Hepatocyte (in vitro differentiated cells): ENCODE data around the gene SLC25A28. TPM values are rescaled to one million over a fixed set of nuclear protein-coding genes. Genes with fewer than 3 reads are reported as not detected.

Source experiments
- DNase-seq: peaks from one replicate; pipeline ENCODE4 v3.0.0-alpha.2; 2016; ENCODE audit warnings: low spot score
- H2AFZ ChIP-seq: fragments of 200-600 bp; sonication (generic); 2 replicates; pipeline ENCODE4 v1.6.0; 2016; ENCODE audit warnings: antibody characterized with exemption, mild to moderate bottlenecking
- H3K27ac ChIP-seq: fragments of 200-600 bp; sonication (generic); 2 replicates; pipeline ENCODE4 v1.5.1; 2016; ENCODE audit warnings: mild to moderate bottlenecking
- H3K27me3 ChIP-seq: fragments of 200-600 bp; sonication (generic); 2 replicates; pipeline ENCODE4 v1.6.1; 2016
- H3K36me3 ChIP-seq: fragments of 200-600 bp; sonication (generic); replicated peaks from 2 replicates; pipeline ENCODE4 v1.5.1; 2016; ENCODE audit warnings: low read depth; ENCODE audit not compliant: insufficient read depth
- H3K4me1 ChIP-seq: fragments of 200-600 bp; sonication (generic); 2 replicates; pipeline ENCODE4 v1.5.1; 2016; ENCODE audit warnings: mild to moderate bottlenecking, moderate library complexity; ENCODE audit not compliant: insufficient read depth
- H3K4me2 ChIP-seq: fragments of 200-600 bp; sonication (generic); 2 replicates; pipeline ENCODE4 v1.6.0; 2016
- H3K4me3 ChIP-seq: fragments of 200-600 bp; sonication (generic); 2 replicates; pipeline ENCODE4 v1.5.1; 2016; ENCODE audit warnings: mild to moderate bottlenecking
- H3K79me2 ChIP-seq: fragments of 200-600 bp; sonication (generic); 2 replicates; pipeline ENCODE4 v1.6.0; 2017; ENCODE audit warnings: mild to moderate bottlenecking
- H3K9me2 ChIP-seq: fragments of 200-600 bp; sonication (generic); replicated peaks from 2 replicates; pipeline ENCODE4 v1.6.0; 2017; ENCODE audit warnings: mild to moderate bottlenecking; ENCODE audit not compliant: insufficient read depth
- H3K9me3 ChIP-seq: fragments of 200-600 bp; sonication (generic); 2 replicates; pipeline ENCODE4 v1.5.1; 2016; ENCODE audit warnings: low read depth, mild to moderate bottlenecking
- H4K20me1 ChIP-seq: fragments of 200-600 bp; sonication (generic); 2 replicates; pipeline ENCODE4 v1.6.0; 2016; ENCODE audit warnings: mild to moderate bottlenecking; ENCODE audit not compliant: insufficient read depth, poor library complexity, severe bottlenecking
- EZH2 ChIP-seq: fragments of 200-600 bp; sonication (generic); IDR thresholded peaks from 2 replicates; pipeline ENCODE4 v1.6.1; 2016; ENCODE audit warnings: antibody characterized with exemption, mild to moderate bottlenecking, borderline replicate concordance
- EZH2phosphoT487 ChIP-seq: fragments of 200-600 bp; sonication (generic); IDR thresholded peaks from one replicate; pipeline ENCODE4 v1.6.1; 2018; ENCODE audit warnings: antibody characterized with exemption, mild to moderate bottlenecking, low read depth, moderate library complexity; ENCODE audit not compliant: unreplicated experiment, severe bottlenecking
- WGBS: methylation state at CpG from one replicate; pipeline ENCODE4 v1.1.6; 2016; ENCODE audit warnings: low lambda C conversion rate; ENCODE audit errors: missing lambda C conversion rate; 5-methylcytosine and 5-hydroxymethylcytosine counted together
- polyA plus RNA-seq: library from polyadenylated mRNA; unstranded; fragments of >200 nt; fragmentation: Nextera tagmentation; extraction: Ambion mirVana; gene quantifications from 2 replicates; pipeline ENCODE4 v1.2.1, GENCODE V29; 2016
- total RNA-seq: library from RNA; depleted of rRNA; stranded (reverse); fragments of >200 nt; gene quantifications from 2 replicates; pipeline ENCODE4 v1.2.3, GENCODE V29; 2014
- TF ChIP-seq, protein P1 (sequence below): fragments of 200-600 bp; sonication (generic); IDR thresholded peaks from 2 replicates; pipeline ENCODE4 v1.5.1; 2016; ENCODE audit warnings: antibody characterized with exemption, mild to moderate bottlenecking; ENCODE audit not compliant: poor library complexity

The SLC25A28 gene
- total and polyA plus RNA-seq, 2 experiments from 2014 or later, result 15.8 to 33.7 TPM

DNA sequence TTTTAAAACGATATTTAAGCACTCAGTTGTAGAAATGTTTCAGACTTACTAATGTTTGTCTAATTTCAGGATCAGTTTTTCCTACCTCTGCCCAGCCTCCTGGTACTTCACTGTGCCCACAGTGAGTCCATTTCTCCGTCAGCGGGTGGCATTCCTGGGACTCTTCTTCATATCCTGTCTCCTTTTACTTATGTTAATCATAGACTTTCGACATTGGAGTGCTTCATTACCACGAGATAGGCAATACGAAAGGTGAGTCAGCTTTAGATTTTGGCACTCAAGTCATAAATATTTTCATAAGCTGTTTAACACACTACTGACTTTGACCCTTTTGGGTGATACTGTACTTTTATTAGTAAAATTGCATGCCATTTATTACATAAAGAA is 41.1 kb upstream of the SLC25A28 start:
- H4K20me1 ChIP-seq, result no peaks in the 10 kb centered on the region
- H3K79me2 ChIP-seq, result peaks cover 43% of the 10 kb centered on the region
- H3K36me3 ChIP-seq, result no peaks in the 10 kb centered on the region
- TF ChIP-seq, protein P1, sequence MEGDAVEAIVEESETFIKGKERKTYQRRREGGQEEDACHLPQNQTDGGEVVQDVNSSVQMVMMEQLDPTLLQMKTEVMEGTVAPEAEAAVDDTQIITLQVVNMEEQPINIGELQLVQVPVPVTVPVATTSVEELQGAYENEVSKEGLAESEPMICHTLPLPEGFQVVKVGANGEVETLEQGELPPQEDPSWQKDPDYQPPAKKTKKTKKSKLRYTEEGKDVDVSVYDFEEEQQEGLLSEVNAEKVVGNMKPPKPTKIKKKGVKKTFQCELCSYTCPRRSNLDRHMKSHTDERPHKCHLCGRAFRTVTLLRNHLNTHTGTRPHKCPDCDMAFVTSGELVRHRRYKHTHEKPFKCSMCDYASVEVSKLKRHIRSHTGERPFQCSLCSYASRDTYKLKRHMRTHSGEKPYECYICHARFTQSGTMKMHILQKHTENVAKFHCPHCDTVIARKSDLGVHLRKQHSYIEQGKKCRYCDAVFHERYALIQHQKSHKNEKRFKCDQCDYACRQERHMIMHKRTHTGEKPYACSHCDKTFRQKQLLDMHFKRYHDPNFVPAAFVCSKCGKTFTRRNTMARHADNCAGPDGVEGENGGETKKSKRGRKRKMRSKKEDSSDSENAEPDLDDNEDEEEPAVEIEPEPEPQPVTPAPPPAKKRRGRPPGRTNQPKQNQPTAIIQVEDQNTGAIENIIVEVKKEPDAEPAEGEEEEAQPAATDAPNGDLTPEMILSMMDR, result no peak
- no peaks in the 10 kb centered on the region for H3K27me3 ChIP-seq
- peak overlapping the region; percentile 80 for H3K4me2 ChIP-seq
- H3K4me3 ChIP-seq, result no peak overlapping the region
- DNase-seq, result peak; percentile 26
- no peaks in the 10 kb centered on the region for H3K9me3 ChIP-seq
- no peaks in the 10 kb centered on the region for H3K9me2 ChIP-seq
- H3K27ac ChIP-seq, result peak overlapping the region; percentile 73
- H2AFZ ChIP-seq, result no peak overlapping the region
- H3K4me1 ChIP-seq, result peaks cover 10% of the 10 kb centered on the region
- 75% methylated on average over 6 of the region's 6 CpGs for WGBS

DNA sequence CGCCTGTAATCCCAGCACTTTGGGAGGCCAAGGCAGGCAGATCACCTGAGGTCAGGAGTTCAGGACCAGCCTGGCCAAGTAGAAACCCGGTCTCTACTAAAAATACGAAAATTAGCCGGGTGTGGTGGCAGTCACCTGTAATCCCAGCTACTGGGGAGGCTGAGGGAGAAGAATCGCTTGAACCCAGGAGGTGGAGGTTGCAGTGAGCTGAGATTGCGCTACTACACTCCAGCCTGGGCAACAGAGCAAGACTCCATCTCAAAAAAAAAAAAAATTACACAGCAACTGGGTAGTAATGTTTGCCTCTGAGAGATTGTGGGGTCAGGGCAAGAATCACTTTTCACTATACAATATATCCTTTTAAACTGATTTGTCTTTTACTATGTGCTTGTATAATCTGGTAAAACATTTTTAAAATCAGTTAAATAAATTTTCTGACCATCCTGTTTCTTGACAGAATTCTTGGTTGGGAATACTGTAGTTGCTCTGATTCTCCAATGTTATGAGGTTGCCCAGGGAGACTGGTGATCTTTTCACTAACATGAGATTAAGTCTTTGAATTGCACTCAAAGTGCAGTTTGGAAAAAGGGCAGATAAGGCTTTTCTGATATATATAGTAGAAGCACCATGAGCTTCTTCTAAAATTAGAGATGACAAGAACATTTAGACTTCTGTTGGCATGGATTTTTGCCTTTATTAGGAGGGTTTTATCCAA is 40.6 kb upstream of the SLC25A28 start:
- H3K4me2 ChIP-seq, result peak overlapping the region; percentile 80
- H3K27me3 ChIP-seq, result no peaks in the 10 kb centered on the region
- no peaks in the 10 kb centered on the region for H3K36me3 ChIP-seq
- no peak for DNase-seq
- 97% methylated on average over 6 of the region's 6 CpGs for WGBS
- no peak overlapping the region for H2AFZ ChIP-seq
- TF ChIP-seq EZH2 (no peak), EZH2phosphoT487 (no peak)
- TF ChIP-seq, protein P1, result no peak
- no peaks in the 10 kb centered on the region for H3K9me3 ChIP-seq
- H3K79me2 ChIP-seq, result peaks cover 43% of the 10 kb centered on the region
- no peaks in the 10 kb centered on the region for H3K9me2 ChIP-seq
- no peaks in the 10 kb centered on the region for H4K20me1 ChIP-seq
- H3K4me1 ChIP-seq, result peaks cover 10% of the 10 kb centered on the region
- peak overlapping the region; percentile 73 for H3K27ac ChIP-seq
- no peak overlapping the region for H3K4me3 ChIP-seq

DNA sequence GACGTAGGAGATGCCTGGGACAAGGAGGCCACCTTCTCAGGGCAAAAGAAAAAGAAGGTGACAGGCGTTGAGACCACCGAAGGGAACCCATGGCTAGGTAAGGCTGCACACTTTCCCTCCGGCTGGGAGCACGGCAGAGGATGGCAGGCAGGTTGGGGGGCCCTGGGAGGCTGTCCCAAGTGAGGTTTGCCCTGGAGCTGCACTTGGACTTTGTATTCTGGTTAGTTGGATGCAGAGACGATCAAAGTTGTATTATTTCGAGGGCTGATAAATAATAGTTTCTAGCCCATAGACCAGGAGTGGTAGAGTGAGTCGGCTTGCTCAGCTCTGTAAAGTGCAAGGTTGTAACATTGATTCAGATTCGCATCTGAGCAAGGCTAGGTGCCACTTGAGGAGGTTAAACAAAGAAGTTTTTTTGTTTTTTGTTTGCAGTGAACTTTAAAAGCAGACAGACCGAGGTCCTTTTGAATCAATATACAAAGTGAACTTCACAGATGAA is 39.7 kb upstream of the SLC25A28 start:
- DNase-seq, result no peak
- peak overlapping the region; percentile 73 for H3K27ac ChIP-seq
- H2AFZ ChIP-seq, result peak overlapping the region; percentile 54
- peak overlapping the region; percentile 80 for H3K4me2 ChIP-seq
- WGBS, result 12% methylated on average over 10 of the region's 10 CpGs
- peaks cover 7% of the 10 kb centered on the region for H3K4me1 ChIP-seq
- TF ChIP-seq EZH2phosphoT487 (no peak), EZH2 (no peak)
- TF ChIP-seq, protein P1, result no peak
- peak overlapping the region; percentile 56 for H3K4me3 ChIP-seq
- no peaks in the 10 kb centered on the region for H3K9me2 ChIP-seq
- no peaks in the 10 kb centered on the region for H4K20me1 ChIP-seq
- H3K9me3 ChIP-seq, result no peaks in the 10 kb centered on the region
- no peaks in the 10 kb centered on the region for H3K27me3 ChIP-seq
- peaks cover 43% of the 10 kb centered on the region for H3K79me2 ChIP-seq
- H3K36me3 ChIP-seq, result no peaks in the 10 kb centered on the region
